CD1c-positive myeloid dendritic cell (primary cell): ENCODE results near the gene NTMT1.
"Not testable (repeated sequence)": the region's sequence is repeated elsewhere in the genome, so short reads cannot be mapped to it uniquely, and the experiment has no call there.

Experiments
- DNase-seq: peaks from one replicate; pipeline ENCODE4 v3.0.0-alpha.2; 2016; ENCODE audit errors: extremely low spot score

The NTMT1 gene

GRCh38 chr9:129615407-129616285, 10.3 kb upstream of the NTMT1 start:
- no peak for DNase-seq

- peak; percentile 31 for DNase-seq
Observed at GRCh38 chr9:129617167-129617566, 8.8 kb upstream of the NTMT1 start.

- DNase-seq = peak; percentile 69
Observed at GRCh38 chr9:129619787-129620668, 5.9 kb upstream of the NTMT1 start.

GRCh38 chr9:129620669-129621295, 5.2 kb upstream of the NTMT1 start, which contains the start of gene C9orf50:
Gene C9orf50, minus strand, starts transcription at chr9:129621101. Its CDS starts 527 bp downstream, at chr9:129620574.
- no peak for DNase-seq

- peak; percentile 74 for DNase-seq
Observed at GRCh38 chr9:129623331-129623730, 2.6 kb upstream of the NTMT1 start.

- peak; percentile 72 for DNase-seq
Observed at GRCh38 chr9:129624168-129624759, 1.7 kb upstream of the NTMT1 start.

- peak; percentile 90 for DNase-seq
Observed at GRCh38 chr9:129624947-129625346, 1.0 kb upstream of the NTMT1 start.

- peak; percentile 41 for DNase-seq
Observed at GRCh38 chr9:129626625-129627284, 792 bp downstream of the NTMT1 start.

- no peak for DNase-seq
Observed at GRCh38 chr9:129627556-129628440, 1.8 kb downstream of the NTMT1 start.

- no peak for DNase-seq
Observed at GRCh38 chr9:129628709-129629108, 2.7 kb downstream of the NTMT1 start.

GRCh38 chr9:129629251-129629820, 3.4 kb downstream of the NTMT1 start:
- DNase-seq = peak; percentile 26

GRCh38 chr9:129630967-129631673, 5.2 kb downstream of the NTMT1 start:
- DNase-seq = peak; percentile 49

GRCh38 chr9:129631674-129632129, 5.7 kb downstream of the NTMT1 start:
- DNase-seq = no peak

- no peak for DNase-seq
Observed at GRCh38 chr9:129632460-129632859, 6.5 kb downstream of the NTMT1 start.

GRCh38 chr9:129633207-129633606, 7.2 kb downstream of the NTMT1 start:
- no peak for DNase-seq

- no peak for DNase-seq
Observed at GRCh38 chr9:129633848-129634247, 7.9 kb downstream of the NTMT1 start.

GRCh38 chr9:129635099-129636065, 9.4 kb downstream of the NTMT1 start:
- peak; percentile 29 for DNase-seq

GRCh38 chr9:129636343-129636742, 10.4 kb downstream of the NTMT1 start:
- not testable (repeated sequence) for DNase-seq
